HEK293 (cell line): ENCODE data around the gene UVSSA.

Experiments used
- CTCF ChIA-PET: fragments of 350-600 bp; formaldehyde crosslinking; extraction: SDS; loops from one replicate; lab custom pipeline; 2021; ENCODE audit warnings: antibody characterized with exemption; lab: Yijun Ruan, JAX
- POLR2A ChIA-PET: fragments of 300-600 bp; formaldehyde crosslinking; extraction: SDS; loops from one replicate; lab custom pipeline; 2020; ENCODE audit warnings: antibody characterized with exemption, inconsistent platforms; lab: Yijun Ruan, JAX
- H3K27ac ChIP-seq: fragments of 200-500 bp; sonication (Bioruptor generic); 2 replicates; pipeline ENCODE4 v1.5.1; 2014; ENCODE audit warnings: low read depth, low read length, control low read depth, inconsistent platforms; ENCODE audit errors: extremely low read depth
- H3K36me3 ChIP-seq, 2 experiments: fragments of 200-500 bp in 1 of 2; sonication (Bioruptor generic) in 1 of 2; 1 replicate in 1 of 2; 2 replicates in 1 of 2; pipeline ENCODE4 v1.5.1; 2014 to 2017; ENCODE audit warnings: inconsistent platforms in 2 of 2, low read length in 2 of 2; ENCODE audit not compliant: control insufficient read depth in 2 of 2, insufficient read depth in 1 of 2
- H3K4me1 ChIP-seq: fragments of 200-500 bp; sonication (Bioruptor generic); 2 replicates; pipeline ENCODE4 v1.5.1; 2014; ENCODE audit warnings: mild to moderate bottlenecking, low read length, inconsistent platforms; ENCODE audit not compliant: control insufficient read depth, insufficient read depth
- H3K4me3 ChIP-seq: 2 replicates; pipeline ENCODE4 v1.5.1; 2011; ENCODE audit warnings: low read depth, mild to moderate bottlenecking, control low read depth, low read length, moderate library complexity
- H3K9me3 ChIP-seq: fragments of 200-500 bp; sonication (Bioruptor generic); 2 replicates; pipeline ENCODE4 v1.5.1; 2014; ENCODE audit warnings: low read depth, low read length, inconsistent platforms; ENCODE audit not compliant: control insufficient read depth, insufficient read depth
- GFI1B ChIP-seq: fragments of 450-650 bp; formaldehyde crosslinking; IDR thresholded peaks from 2 replicates; pipeline ENCODE4 v1.5.1; 2016; ENCODE audit warnings: missing biosample characterization, missing genetic modification characterization
- GLIS2 ChIP-seq: fragments of 450-650 bp; formaldehyde crosslinking; IDR thresholded peaks from 2 replicates; pipeline ENCODE4 v1.5.1; 2016; ENCODE audit warnings: missing biosample characterization, missing genetic modification characterization
- OVOL3 ChIP-seq: fragments of 450-650 bp; formaldehyde crosslinking; IDR thresholded peaks from 2 replicates; pipeline ENCODE4 v1.5.1; 2016; ENCODE audit warnings: missing biosample characterization, missing genetic modification characterization
- WT1 ChIP-seq: fragments of 450-650 bp; formaldehyde crosslinking; IDR thresholded peaks from 2 replicates; pipeline ENCODE4 v1.5.1; 2016; ENCODE audit warnings: missing biosample characterization, missing genetic modification characterization
- ZBTB7A ChIP-seq: fragments of 450-650 bp; formaldehyde crosslinking; IDR thresholded peaks from 2 replicates; pipeline ENCODE4 v1.5.1; 2016; ENCODE audit warnings: low read depth, missing biosample characterization, missing genetic modification characterization
- ZFP41 ChIP-seq: fragments of 450-650 bp; formaldehyde crosslinking; IDR thresholded peaks from 2 replicates; pipeline ENCODE4 v1.5.1; 2016; ENCODE audit warnings: missing biosample characterization, missing genetic modification characterization, borderline replicate concordance
- ZNF16 ChIP-seq: fragments of 450-650 bp; formaldehyde crosslinking; IDR thresholded peaks from 2 replicates; pipeline ENCODE4 v1.5.1; 2016; ENCODE audit warnings: low read depth, missing biosample characterization, missing genetic modification characterization
- ZNF202 ChIP-seq: fragments of 450-650 bp; formaldehyde crosslinking; IDR thresholded peaks from 2 replicates; pipeline ENCODE4 v1.5.1; 2016; ENCODE audit warnings: missing biosample characterization, missing genetic modification characterization, borderline replicate concordance
- ZNF274 ChIP-seq, 2 experiments: fragments of 200-500 bp in 1 of 2; fragments of 450-650 bp in 1 of 2; sonication (Bioruptor generic) in 1 of 2; formaldehyde crosslinking in 1 of 2; IDR thresholded peaks; 2 replicates each; pipeline versions ENCODE4 v1.5.1 to v1.6.1; 2014 to 2016; ENCODE audit warnings: borderline replicate concordance in 1 of 2, inconsistent platforms in 1 of 2, low read length in 1 of 2, missing biosample characterization in 1 of 2, missing genetic modification characterization in 1 of 2
- ZNF433 ChIP-seq: fragments of 450-650 bp; formaldehyde crosslinking; IDR thresholded peaks from 2 replicates; pipeline ENCODE4 v1.5.1; 2016; ENCODE audit warnings: missing biosample characterization, missing genetic modification characterization, low read depth
- ZNF48 ChIP-seq: fragments of 450-650 bp; formaldehyde crosslinking; IDR thresholded peaks from 2 replicates; pipeline ENCODE4 v1.5.1; 2016; ENCODE audit warnings: missing biosample characterization, missing genetic modification characterization
- ZNF555 ChIP-seq: fragments of 450-650 bp; formaldehyde crosslinking; conservative IDR thresholded peaks from 2 replicates; pipeline ENCODE4 v1.5.1; 2017; ENCODE audit warnings: missing biosample characterization, mild to moderate bottlenecking, missing genetic modification characterization, inconsistent platforms
- ZNF580 ChIP-seq: fragments of 450-650 bp; formaldehyde crosslinking; IDR thresholded peaks from 2 replicates; pipeline ENCODE4 v1.5.1; 2016; ENCODE audit warnings: missing biosample characterization, missing genetic modification characterization
- ZNF658 ChIP-seq: fragments of 450-650 bp; formaldehyde crosslinking; IDR thresholded peaks from 2 replicates; pipeline ENCODE4; 2016; ENCODE audit warnings: missing biosample characterization, missing genetic modification characterization
- ZNF777 ChIP-seq: fragments of 450-650 bp; formaldehyde crosslinking; IDR thresholded peaks from 2 replicates; pipeline ENCODE4 v1.5.1; 2017; ENCODE audit warnings: missing biosample characterization, missing genetic modification characterization, borderline replicate concordance
- ZSCAN23 ChIP-seq: fragments of 450-650 bp; formaldehyde crosslinking; IDR thresholded peaks from 2 replicates; pipeline ENCODE4 v1.5.1; 2016; ENCODE audit warnings: missing biosample characterization, missing genetic modification characterization
- TF ChIP-seq, protein P1 (sequence below): fragments of 450-650 bp; formaldehyde crosslinking; IDR thresholded peaks from 2 replicates; pipeline ENCODE4 v1.5.1; 2016; ENCODE audit warnings: missing biosample characterization, missing genetic modification characterization
- TF ChIP-seq, protein P2 (sequence below): fragments of 450-650 bp; formaldehyde crosslinking; IDR thresholded peaks from 2 replicates; pipeline ENCODE4 v1.5.1; 2016; ENCODE audit warnings: missing biosample characterization, missing genetic modification characterization, borderline replicate concordance
- TF ChIP-seq, protein P3 (sequence below): fragments of 450-650 bp; formaldehyde crosslinking; IDR thresholded peaks from 2 replicates; pipeline ENCODE4 v1.5.1; 2016; ENCODE audit warnings: missing biosample characterization, missing genetic modification characterization

The UVSSA gene

GRCh38 chr4:1406394-1406980 lies 59.5 kb downstream of the UVSSA start, which contains the start of gene NKX1-1:
NKX1-1 (minus strand) TSS chr4:1406442; CDS start chr4:1406442, 0 bp downstream.
- ChIA-PET CTCF (no interaction called here), POLR2A (no interaction called here)
- Histone ChIP-seq H3K9me3 (no peaks in the 10 kb centered on the region), H3K4me3 (no peak within 1 kb of the TSS), H3K36me3 (no peaks in the 10 kb centered on the region), H3K4me1 (no peaks in the 10 kb centered on the region), H3K27ac (no peak within 1 kb of the TSS)
- TF ChIP-seq ZNF555 (tag by site-specific recombination) (no peak), ZNF580 (no peak), ZNF658 (tag by site-specific recombination) (no peak), WT1 (tag by site-specific recombination) (no peak), ZBTB7A (no peak), OVOL3 (tag by site-specific recombination) (no peak), ZNF777 (tag by site-specific recombination) (no peak)
- TF ChIP-seq, protein P1, sequence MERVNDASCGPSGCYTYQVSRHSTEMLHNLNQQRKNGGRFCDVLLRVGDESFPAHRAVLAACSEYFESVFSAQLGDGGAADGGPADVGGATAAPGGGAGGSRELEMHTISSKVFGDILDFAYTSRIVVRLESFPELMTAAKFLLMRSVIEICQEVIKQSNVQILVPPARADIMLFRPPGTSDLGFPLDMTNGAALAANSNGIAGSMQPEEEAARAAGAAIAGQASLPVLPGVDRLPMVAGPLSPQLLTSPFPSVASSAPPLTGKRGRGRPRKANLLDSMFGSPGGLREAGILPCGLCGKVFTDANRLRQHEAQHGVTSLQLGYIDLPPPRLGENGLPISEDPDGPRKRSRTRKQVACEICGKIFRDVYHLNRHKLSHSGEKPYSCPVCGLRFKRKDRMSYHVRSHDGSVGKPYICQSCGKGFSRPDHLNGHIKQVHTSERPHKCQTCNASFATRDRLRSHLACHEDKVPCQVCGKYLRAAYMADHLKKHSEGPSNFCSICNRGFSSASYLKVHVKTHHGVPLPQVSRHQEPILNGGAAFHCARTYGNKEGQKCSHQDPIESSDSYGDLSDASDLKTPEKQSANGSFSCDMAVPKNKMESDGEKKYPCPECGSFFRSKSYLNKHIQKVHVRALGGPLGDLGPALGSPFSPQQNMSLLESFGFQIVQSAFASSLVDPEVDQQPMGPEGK (tag by site-specific recombination): no peak
- TF ChIP-seq, protein P2, sequence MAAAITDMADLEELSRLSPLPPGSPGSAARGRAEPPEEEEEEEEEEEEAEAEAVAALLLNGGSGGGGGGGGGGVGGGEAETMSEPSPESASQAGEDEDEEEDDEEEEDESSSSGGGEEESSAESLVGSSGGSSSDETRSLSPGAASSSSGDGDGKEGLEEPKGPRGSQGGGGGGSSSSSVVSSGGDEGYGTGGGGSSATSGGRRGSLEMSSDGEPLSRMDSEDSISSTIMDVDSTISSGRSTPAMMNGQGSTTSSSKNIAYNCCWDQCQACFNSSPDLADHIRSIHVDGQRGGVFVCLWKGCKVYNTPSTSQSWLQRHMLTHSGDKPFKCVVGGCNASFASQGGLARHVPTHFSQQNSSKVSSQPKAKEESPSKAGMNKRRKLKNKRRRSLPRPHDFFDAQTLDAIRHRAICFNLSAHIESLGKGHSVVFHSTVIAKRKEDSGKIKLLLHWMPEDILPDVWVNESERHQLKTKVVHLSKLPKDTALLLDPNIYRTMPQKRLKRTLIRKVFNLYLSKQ (tag by site-specific recombination): no peak

DNA sequence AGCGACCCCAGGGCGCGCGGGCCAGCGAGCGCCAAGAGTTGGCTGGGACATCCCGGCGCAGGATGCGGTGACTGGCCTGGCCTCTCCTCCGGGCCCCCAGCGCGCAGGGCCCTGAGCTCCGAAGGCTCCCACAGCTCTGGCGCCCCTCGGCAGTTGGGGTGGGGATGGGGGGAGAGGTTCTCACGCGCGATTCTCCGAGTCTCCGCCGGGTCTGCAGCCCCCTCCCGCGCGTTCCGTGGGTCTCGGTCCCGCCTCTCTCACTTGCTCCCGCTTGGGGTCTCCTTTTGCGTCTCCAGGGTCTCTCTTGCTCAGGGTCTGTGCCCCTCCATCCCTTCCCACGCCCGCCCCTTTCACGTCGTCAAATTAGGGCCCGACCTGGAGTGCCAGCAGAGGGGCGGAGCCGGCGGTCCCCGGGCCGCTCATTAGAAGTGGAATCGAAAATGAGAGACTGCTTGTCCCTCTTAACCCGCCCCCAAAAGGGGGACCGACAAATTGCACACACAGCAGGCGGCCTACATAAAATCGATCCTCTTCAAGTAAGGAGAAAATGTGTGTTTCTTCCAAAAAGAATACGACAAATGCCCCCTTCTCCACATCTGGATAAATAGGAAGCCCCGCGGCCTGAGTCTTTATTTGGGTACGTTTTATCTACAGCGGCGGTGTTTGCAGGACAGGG lies 60.1 kb downstream of the UVSSA start:
- no peaks in the 10 kb centered on the region for H3K4me1 ChIP-seq
- ChIA-PET CTCF (no interaction called here), POLR2A (no interaction called here)
- no peaks in the 10 kb centered on the region for H3K9me3 ChIP-seq
- TF ChIP-seq ZNF274 (IDR thresholded peaks at IDR 0.05; ENCODE audit: low read length): no peak
- no peak for TF ChIP-seq ZNF274 (tag by site-specific recombination; IDR thresholded peaks at IDR 0.05; ENCODE audit: borderline replicate concordance)
- no peak for TF ChIP-seq ZNF433 (tag by site-specific recombination)
- TF ChIP-seq ZFP41: no peak
- no peak for TF ChIP-seq ZNF48
- TF ChIP-seq WT1 (tag by site-specific recombination): no peak
- TF ChIP-seq ZNF202 (tag by site-specific recombination): no peak
- TF ChIP-seq, protein P3, sequence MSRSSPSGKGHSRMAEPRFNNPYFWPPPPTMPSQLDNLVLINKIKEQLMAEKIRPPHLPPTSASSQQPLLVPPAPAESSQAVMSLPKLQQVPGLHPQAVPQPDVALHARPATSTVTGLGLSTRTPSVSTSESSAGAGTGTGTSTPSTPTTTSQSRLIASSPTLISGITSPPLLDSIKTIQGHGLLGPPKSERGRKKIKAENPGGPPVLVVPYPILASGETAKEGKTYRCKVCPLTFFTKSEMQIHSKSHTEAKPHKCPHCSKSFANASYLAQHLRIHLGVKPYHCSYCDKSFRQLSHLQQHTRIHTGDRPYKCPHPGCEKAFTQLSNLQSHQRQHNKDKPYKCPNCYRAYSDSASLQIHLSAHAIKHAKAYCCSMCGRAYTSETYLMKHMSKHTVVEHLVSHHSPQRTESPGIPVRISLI: no peak
- TF ChIP-seq ZSCAN23 (tag by site-specific recombination): no peak
- no peak for TF ChIP-seq GFI1B
- no peak for TF ChIP-seq ZNF16 (tag by site-specific recombination)
- TF ChIP-seq GLIS2 (tag by site-specific recombination): no peak
- no peaks in the 10 kb centered on the region for H3K36me3 ChIP-seq
- H3K27ac ChIP-seq: no peak overlapping the region
- no peak overlapping the region for H3K4me3 ChIP-seq
